IMR-90 (cell line): ENCODE measurements around the gene EPB41L5.

Experiments
- MAFK ChIP-seq: IDR thresholded peaks from 2 replicates; pipeline ENCODE4 v1.6.1; 2012; ENCODE audit warnings: low read depth, low read length, improper control_type of control experiment
- NFE2L2 ChIP-seq: fragments of 150-350 bp; IDR thresholded peaks from 2 replicates; pipeline ENCODE4 v1.6.1; 2016; ENCODE audit warnings: low read depth, mild to moderate bottlenecking, low read length
- POLR2A ChIP-seq: IDR thresholded peaks from 2 replicates; pipeline ENCODE4 v1.6.1; 2012; ENCODE audit warnings: mild to moderate bottlenecking, low read depth, low read length
- TF ChIP-seq, protein P1 (sequence below): conservative IDR thresholded peaks from 2 replicates; pipeline ENCODE4 v1.5.1; 2012; ENCODE audit warnings: mild to moderate bottlenecking, low read depth, low read length, improper control_type of control experiment

DNA sequence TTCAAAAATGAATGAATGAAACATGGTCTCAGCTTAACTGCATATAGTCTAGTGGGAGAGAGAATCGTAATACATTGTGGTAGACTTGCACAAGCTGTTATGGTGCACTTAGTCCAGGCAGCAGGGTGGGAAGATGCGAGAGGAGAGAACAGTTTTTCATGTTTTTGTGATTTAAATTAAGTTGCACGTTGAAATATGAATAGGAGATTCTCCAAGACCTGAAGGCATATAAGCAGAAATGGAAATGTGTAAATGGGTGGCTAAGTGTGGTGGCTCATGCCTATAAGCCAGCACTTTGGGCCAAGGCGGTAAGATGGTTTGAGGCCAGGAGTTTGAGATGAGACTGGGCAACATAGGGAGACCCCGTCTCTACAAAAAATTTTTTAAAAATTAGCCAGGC, 149.8 kb downstream of the EPB41L5 start:
- no peak for TF ChIP-seq MAFK
- no peak for TF ChIP-seq POLR2A
- TF ChIP-seq, protein P1, sequence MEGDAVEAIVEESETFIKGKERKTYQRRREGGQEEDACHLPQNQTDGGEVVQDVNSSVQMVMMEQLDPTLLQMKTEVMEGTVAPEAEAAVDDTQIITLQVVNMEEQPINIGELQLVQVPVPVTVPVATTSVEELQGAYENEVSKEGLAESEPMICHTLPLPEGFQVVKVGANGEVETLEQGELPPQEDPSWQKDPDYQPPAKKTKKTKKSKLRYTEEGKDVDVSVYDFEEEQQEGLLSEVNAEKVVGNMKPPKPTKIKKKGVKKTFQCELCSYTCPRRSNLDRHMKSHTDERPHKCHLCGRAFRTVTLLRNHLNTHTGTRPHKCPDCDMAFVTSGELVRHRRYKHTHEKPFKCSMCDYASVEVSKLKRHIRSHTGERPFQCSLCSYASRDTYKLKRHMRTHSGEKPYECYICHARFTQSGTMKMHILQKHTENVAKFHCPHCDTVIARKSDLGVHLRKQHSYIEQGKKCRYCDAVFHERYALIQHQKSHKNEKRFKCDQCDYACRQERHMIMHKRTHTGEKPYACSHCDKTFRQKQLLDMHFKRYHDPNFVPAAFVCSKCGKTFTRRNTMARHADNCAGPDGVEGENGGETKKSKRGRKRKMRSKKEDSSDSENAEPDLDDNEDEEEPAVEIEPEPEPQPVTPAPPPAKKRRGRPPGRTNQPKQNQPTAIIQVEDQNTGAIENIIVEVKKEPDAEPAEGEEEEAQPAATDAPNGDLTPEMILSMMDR = no peak
- TF ChIP-seq NFE2L2 = no peak
